Measurements from ENCODE around the gene C13orf46. TPM values are rescaled to one million over a fixed set of nuclear protein-coding genes. Genes with fewer than 3 reads are reported as not detected.

C13orf46 gene
- total and polyA plus RNA-seq, 10 of the 15 experiments (the other 5 are each of a cell fraction or from before 2014, with no cell fraction given): 0.01 to 0.18 (median 0.09) TPM; not detected in 6

DNA sequence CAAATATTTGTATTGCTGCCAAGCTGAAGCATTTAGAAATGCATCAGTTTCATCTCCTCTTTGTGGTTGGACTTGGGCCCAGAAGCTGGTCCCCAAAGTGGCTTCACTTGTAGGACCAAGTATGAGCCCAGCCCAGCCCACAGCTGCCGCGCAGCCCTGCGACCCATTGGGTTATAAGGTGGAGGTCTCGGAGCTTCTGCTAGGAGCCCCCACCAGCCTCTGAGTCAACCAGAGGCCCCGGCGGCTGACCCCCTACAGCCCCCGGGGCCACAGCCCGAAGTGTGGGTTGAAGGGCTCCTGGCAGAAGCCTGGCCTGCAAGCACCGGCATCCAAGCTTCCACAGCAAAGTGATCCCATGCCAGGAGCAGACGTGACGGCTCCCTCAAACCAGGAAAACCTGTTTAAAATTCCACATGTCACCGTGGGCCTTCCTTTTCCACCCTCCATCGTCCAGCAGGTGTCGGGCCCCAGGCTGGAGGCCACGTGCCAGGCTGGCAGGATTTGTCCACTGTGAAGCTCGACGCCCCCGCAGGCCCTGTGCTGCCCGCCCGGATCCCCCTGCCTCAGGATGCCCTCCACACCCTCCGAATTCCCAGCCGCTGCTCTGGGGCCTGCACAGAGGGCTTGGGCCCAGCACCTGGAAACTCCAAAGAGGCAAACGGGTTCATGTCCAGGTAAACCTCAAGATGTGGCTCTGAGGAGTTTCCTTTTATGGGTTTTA is 54.7 kb downstream of the C13orf46 start:
- intact Hi-C loops (cut with micrococcal nuclease; ENCODE audit: unreplicated experiment) (no loop called here), in situ Hi-C loops (cut with MboI) (no loop called here)
- Histone ChIP-seq H3K9ac (ENCODE audit: control insufficient read depth, insufficient read depth, low read length) (no peak overlapping the region), H2AFZ (ENCODE audit: control insufficient read depth, low read depth, low read length) (no peak overlapping the region), H4K20me1 (ENCODE audit: control insufficient read depth, insufficient read depth) (no peaks in the 10 kb centered on the region), H3K4me2 (ENCODE audit: control insufficient read depth, insufficient read depth) (no peak overlapping the region), H3K36me3 (ENCODE audit: control insufficient read depth in 2 of 2, insufficient read depth in 2 of 2, low read length in 1 of 2) (no peaks in the 10 kb centered on the region), H3K4me3 (no peak overlapping the region), H3K79me2 (ENCODE audit: control insufficient read depth, insufficient read depth, low read length) (no peaks in the 10 kb centered on the region), H3K27me3 (replicated peaks in 1 of 2; ENCODE audit: control insufficient read depth in 2 of 2, insufficient read depth in 2 of 2, low read length in 1 of 2) (peaks cover 1 to 2% of the 10 kb centered on the region in 2 experiments; a peak in 1 of 4 replicates), H3K27ac (ENCODE audit: control insufficient read depth, insufficient read depth) (no peak overlapping the region), H3K4me1 (ENCODE audit: control insufficient read depth, insufficient read depth, low read length) (no peaks in the 10 kb centered on the region), H3K9me3 (replicated peaks; ENCODE audit: control insufficient read depth, insufficient read depth, low read length) (peaks cover 4% of the 10 kb centered on the region; the same call in 2 of the 3 replicates)
- 58% methylated on average over 23 of the region's 23 CpGs for WGBS (ENCODE audit: insufficient coverage, insufficient replicate concordance, low lambda C conversion rate, missing lambda C conversion rate)
- no peak for FAIRE-seq
- TF ChIP-seq, protein P1, sequence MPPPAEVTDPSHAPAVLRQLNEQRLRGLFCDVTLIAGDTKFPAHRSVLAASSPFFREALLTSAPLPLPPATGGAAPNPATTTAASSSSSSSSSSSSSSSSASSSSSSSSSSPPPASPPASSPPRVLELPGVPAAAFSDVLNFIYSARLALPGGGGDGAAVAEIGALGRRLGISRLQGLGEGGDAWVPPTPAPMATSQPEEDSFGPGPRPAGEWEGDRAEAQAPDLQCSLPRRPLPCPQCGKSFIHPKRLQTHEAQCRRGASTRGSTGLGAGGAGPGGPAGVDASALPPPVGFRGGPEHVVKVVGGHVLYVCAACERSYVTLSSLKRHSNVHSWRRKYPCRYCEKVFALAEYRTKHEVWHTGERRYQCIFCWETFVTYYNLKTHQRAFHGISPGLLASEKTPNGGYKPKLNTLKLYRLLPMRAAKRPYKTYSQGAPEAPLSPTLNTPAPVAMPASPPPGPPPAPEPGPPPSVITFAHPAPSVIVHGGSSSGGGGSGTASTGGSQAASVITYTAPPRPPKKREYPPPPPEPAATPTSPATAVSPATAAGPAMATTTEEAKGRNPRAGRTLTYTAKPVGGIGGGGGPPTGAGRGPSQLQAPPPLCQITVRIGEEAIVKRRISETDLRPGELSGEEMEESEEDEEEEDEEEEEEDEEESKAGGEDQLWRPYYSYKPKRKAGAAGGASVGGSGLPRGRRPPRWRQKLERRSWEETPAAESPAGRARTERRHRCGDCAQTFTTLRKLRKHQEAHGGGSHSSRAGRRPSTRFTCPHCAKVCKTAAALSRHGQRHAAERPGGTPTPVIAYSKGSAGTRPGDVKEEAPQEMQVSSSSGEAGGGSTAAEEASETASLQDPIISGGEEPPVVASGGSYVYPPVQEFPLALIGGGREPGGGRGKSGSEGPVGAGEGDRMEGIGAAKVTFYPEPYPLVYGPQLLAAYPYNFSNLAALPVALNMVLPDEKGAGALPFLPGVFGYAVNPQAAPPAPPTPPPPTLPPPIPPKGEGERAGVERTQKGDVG (CRISPR knock-in tag; IDR thresholded peaks at IDR 0.05): no peak
- TF ChIP-seq, protein P2, sequence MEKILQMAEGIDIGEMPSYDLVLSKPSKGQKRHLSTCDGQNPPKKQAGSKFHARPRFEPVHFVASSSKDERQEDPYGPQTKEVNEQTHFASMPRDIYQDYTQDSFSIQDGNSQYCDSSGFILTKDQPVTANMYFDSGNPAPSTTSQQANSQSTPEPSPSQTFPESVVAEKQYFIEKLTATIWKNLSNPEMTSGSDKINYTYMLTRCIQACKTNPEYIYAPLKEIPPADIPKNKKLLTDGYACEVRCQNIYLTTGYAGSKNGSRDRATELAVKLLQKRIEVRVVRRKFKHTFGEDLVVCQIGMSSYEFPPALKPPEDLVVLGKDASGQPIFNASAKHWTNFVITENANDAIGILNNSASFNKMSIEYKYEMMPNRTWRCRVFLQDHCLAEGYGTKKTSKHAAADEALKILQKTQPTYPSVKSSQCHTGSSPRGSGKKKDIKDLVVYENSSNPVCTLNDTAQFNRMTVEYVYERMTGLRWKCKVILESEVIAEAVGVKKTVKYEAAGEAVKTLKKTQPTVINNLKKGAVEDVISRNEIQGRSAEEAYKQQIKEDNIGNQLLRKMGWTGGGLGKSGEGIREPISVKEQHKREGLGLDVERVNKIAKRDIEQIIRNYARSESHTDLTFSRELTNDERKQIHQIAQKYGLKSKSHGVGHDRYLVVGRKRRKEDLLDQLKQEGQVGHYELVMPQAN (conservative IDR thresholded peaks at IDR 0.05): no peak
- TF ChIP-seq ZNF384 (IDR thresholded peaks at IDR 0.05; ENCODE audit: borderline replicate concordance, low read depth, low read length): no peak
- TF ChIP-seq, protein P3, sequence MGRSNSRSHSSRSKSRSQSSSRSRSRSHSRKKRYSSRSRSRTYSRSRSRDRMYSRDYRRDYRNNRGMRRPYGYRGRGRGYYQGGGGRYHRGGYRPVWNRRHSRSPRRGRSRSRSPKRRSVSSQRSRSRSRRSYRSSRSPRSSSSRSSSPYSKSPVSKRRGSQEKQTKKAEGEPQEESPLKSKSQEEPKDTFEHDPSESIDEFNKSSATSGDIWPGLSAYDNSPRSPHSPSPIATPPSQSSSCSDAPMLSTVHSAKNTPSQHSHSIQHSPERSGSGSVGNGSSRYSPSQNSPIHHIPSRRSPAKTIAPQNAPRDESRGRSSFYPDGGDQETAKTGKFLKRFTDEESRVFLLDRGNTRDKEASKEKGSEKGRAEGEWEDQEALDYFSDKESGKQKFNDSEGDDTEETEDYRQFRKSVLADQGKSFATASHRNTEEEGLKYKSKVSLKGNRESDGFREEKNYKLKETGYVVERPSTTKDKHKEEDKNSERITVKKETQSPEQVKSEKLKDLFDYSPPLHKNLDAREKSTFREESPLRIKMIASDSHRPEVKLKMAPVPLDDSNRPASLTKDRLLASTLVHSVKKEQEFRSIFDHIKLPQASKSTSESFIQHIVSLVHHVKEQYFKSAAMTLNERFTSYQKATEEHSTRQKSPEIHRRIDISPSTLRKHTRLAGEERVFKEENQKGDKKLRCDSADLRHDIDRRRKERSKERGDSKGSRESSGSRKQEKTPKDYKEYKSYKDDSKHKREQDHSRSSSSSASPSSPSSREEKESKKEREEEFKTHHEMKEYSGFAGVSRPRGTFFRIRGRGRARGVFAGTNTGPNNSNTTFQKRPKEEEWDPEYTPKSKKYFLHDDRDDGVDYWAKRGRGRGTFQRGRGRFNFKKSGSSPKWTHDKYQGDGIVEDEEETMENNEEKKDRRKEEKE (IDR thresholded peaks at IDR 0.05): no peak
- no peak for TF ChIP-seq NFYA (IDR thresholded peaks at IDR 0.05; ENCODE audit: borderline replicate concordance, low read depth, low read length)
- no peak for TF ChIP-seq FOS (IDR thresholded peaks at IDR 0.05; ENCODE audit: borderline replicate concordance, extremely low read depth, insufficient read length)
- no peak for TF ChIP-seq ESRRA (IDR thresholded peaks at IDR 0.05; ENCODE audit: low read length)
- no peak for TF ChIP-seq RB1 (IDR thresholded peaks at IDR 0.05; ENCODE audit: borderline replicate concordance)
- ChIA-PET SMC1A (ENCODE audit: uncharacterized antibody, unreplicated experiment) (no interaction called here), POLR2A (no interaction called here), CTCF (no interaction called here), RAD21 (ENCODE audit: unreplicated experiment) (no interaction called here)
- ATAC-seq: no peak
- no TSS peak for BruUV-seq (replicated peaks)
- DNase-seq (ENCODE audit: low read depth, low spot score): no peak
